Type B pancreatic cell (in vitro differentiated cells): Measurements from ENCODE around the gene LCP1. TPM values are rescaled to one million over a fixed set of nuclear protein-coding genes. Genes with fewer than 3 reads are reported as not detected.

Source experiments
- DNase-seq: peaks from one replicate; pipeline ENCODE4 v3.0.0; 2021; ENCODE audit warnings: mixed read lengths; ENCODE audit not compliant: unreplicated experiment; ENCODE audit errors: extremely low spot score
- H3K27ac Mint-ChIP-seq: 2 replicates; pipeline ENCODE4 v1.8.0; 2021; ENCODE audit warnings: mild to moderate bottlenecking, mixed read lengths
- H3K27me3 Mint-ChIP-seq: 2 replicates; pipeline ENCODE4 v1.8.0; 2021; ENCODE audit warnings: mixed read lengths
- H3K36me3 Mint-ChIP-seq: 2 replicates; pipeline ENCODE4 v1.8.0; 2021; ENCODE audit warnings: mixed read lengths
- H3K4me1 Mint-ChIP-seq: one replicate; pipeline ENCODE4 v1.8.0; 2021; ENCODE audit warnings: mixed read lengths; ENCODE audit not compliant: unreplicated experiment
- H3K4me3 Mint-ChIP-seq: 2 replicates; pipeline ENCODE4 v1.8.0; 2021; ENCODE audit warnings: mild to moderate bottlenecking, mixed read lengths
- H3K9me3 Mint-ChIP-seq: 2 replicates; pipeline ENCODE4 v1.8.0; 2021; ENCODE audit warnings: mixed read lengths
- CTCF ChIP-seq: fragments of 200-600 bp; sonication (generic); conservative IDR thresholded peaks from 2 replicates; pipeline ENCODE4 v1.5.0; 2021; ENCODE audit warnings: antibody characterized with exemption, mild to moderate bottlenecking
- total RNA-seq: library from RNA; stranded (reverse); gene quantifications from 2 replicates; pipeline ENCODE4 v1.2.1, GENCODE V29; 2021; ENCODE audit warnings: low replicate concordance

LCP1 gene
- total RNA-seq, 1 donor from 2014 or later = 43.3 TPM

GRCh38 chr13:46202188-46202795 lies 20.3 kb upstream of the LCP1 start:
- Mint-ChIP-seq H3K36me3 (no peaks in the 10 kb centered on the region), H3K9me3 (no peaks in the 10 kb centered on the region), H3K27me3 (no peaks in the 10 kb centered on the region), H3K4me1 (peaks cover 11% of the 10 kb centered on the region), H3K4me3 (no peak overlapping the region), H3K27ac (no peak overlapping the region)
- no peak for DNase-seq
- TF ChIP-seq CTCF = no peak

GRCh38 chr13:46198696-46199193 lies 16.8 kb upstream of the LCP1 start:
- H3K4me3 Mint-ChIP-seq = no peak overlapping the region
- no peaks in the 10 kb centered on the region for H3K36me3 Mint-ChIP-seq
- H3K4me1 Mint-ChIP-seq = peaks cover 11% of the 10 kb centered on the region
- no peaks in the 10 kb centered on the region for H3K9me3 Mint-ChIP-seq
- DNase-seq = no peak
- H3K27ac Mint-ChIP-seq = no peak overlapping the region
- no peaks in the 10 kb centered on the region for H3K27me3 Mint-ChIP-seq
- TF ChIP-seq CTCF = no peak

GRCh38 chr13:46197299-46198048 lies 15.5 kb upstream of the LCP1 start:
- H3K4me1 Mint-ChIP-seq = no peaks in the 10 kb centered on the region
- no peaks in the 10 kb centered on the region for H3K36me3 Mint-ChIP-seq
- no peaks in the 10 kb centered on the region for H3K27me3 Mint-ChIP-seq
- DNase-seq = no peak
- H3K9me3 Mint-ChIP-seq = no peaks in the 10 kb centered on the region
- H3K4me3 Mint-ChIP-seq = no peak overlapping the region
- no peak for TF ChIP-seq CTCF
- no peak overlapping the region for H3K27ac Mint-ChIP-seq

- H3K27ac Mint-ChIP-seq = no peak overlapping the region
- DNase-seq = no peak
- no peak for TF ChIP-seq CTCF
- H3K4me3 Mint-ChIP-seq = no peak overlapping the region
- no peaks in the 10 kb centered on the region for H3K27me3 Mint-ChIP-seq
- H3K4me1 Mint-ChIP-seq = no peaks in the 10 kb centered on the region
- H3K9me3 Mint-ChIP-seq = no peaks in the 10 kb centered on the region
- no peaks in the 10 kb centered on the region for H3K36me3 Mint-ChIP-seq
Measured at GRCh38 chr13:46195016-46195415, 13.0 kb upstream of the LCP1 start.

GRCh38 chr13:46192412-46192811 lies 10.4 kb upstream of the LCP1 start:
- TF ChIP-seq CTCF = no peak
- H3K27ac Mint-ChIP-seq = no peak overlapping the region
- H3K36me3 Mint-ChIP-seq = no peaks in the 10 kb centered on the region
- no peaks in the 10 kb centered on the region for H3K27me3 Mint-ChIP-seq
- H3K9me3 Mint-ChIP-seq = no peaks in the 10 kb centered on the region
- no peak overlapping the region for H3K4me3 Mint-ChIP-seq
- DNase-seq = no peak
- H3K4me1 Mint-ChIP-seq = no peaks in the 10 kb centered on the region
